Stimulated activated CD4-positive, alpha-beta T cell treated with anti-CD3 and anti-CD28 coated beads, Interleukin-4, amount 100 ng/mL, for 48 hours (primary cell): ENCODE data around the gene MACROD2.
"Not testable (repeated sequence)": the region's sequence is repeated elsewhere in the genome, so short reads cannot be mapped to it uniquely, and the experiment has no call there.

Experiments
- DNase-seq, 2 donors: peaks; one replicate each; pipeline ENCODE4 v3.0.0-alpha.2; 2020; ENCODE audit warnings: low read depth in 2 of 2

The MACROD2 gene

DNA sequence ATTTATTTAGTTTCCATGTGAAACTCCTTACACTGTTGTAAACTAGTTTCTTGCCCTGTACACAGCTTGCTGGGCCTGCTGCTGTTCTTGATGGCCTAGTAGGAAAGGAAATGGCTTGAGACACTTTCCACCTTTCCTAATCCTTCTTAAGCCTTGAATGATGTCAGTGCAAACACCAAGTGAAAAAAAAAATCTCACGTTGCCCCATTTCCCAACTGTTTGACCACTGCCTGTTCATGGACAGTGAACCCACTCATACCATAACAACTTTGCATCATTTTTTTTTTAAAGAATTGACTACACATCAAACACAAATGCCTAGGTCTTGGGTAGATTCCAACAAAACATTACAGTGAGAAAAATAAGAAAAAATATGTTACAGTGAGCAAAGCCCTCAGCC, 995.7 kb downstream of the MACROD2 start:
- no peak for DNase-seq

DNA sequence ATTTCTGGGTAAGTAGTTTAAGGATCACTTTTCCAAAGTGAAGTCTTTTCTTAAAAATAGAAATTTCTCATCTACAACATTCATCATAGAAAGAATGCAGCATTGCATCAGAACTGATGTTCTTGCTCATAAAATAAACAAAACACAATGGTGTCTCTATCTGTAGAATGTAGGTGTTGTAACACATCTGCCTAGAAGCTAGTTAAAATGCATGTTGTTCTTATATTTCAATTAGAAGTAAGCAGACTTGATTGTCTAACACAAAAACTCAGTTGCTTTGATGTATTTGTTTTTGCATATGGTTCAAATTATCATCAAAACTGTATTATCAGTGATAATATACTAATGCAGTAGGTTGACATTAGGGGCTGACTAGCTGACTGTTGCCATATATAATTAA, 996.8 kb downstream of the MACROD2 start:
- DNase-seq: no peak

DNA sequence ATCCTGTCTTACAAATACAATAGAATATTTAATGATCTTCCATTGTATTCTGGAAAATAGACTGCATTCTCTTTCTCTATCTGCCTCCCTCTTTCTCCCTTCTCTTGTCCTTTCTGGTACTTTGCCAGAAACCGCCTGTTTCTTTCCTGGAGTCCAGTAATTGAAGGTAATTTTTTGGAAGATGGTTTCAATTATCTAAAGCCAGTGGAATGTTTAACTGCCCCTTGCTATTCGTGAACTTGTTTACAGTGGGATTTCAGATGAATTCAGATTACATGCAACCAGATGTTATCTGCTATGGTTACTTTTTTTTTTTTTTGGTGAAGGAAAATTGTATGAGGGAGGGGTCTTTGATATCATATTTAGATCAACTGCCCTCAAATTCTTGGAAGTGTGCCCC, 997.6 kb downstream of the MACROD2 start:
- DNase-seq: no peak

DNA sequence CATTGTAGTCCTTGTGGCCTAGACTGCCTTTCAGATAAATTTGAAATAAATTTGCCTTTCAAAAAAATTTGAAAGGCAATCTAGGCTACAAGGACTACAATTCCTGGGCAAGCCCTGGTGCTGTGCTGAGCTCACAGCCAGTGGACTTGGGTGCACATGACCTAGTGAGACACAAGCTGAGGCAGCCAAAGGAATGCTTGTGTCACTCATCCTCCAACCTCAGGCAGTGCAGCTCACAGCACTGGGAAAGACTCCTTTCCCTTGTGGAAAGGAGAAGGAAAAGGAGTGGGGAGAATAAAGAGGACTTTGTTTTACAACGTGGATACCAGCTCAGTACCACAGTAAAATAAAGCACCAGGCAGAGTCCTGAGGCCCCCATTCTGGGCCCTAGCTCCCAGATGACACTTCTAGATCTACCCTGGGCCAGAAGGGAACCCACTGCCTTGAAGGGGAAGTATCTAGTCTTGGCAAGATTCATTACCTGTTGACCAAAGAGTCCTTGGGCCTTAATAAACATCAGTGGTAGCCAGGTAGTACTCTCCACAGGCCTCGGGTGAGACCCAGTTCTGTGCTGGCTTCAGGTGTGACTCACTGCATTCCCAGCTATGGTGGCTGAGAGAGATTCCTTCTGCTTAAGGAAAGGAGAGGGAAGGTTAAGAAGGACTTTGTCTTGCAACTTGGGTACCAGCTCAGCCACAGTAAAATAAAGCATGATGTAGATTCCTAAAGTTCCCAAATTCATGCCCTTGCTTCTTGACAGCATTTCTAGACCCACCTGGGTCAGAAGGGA, 1001.8 kb downstream of the MACROD2 start:
- DNase-seq: no peak

DNA sequence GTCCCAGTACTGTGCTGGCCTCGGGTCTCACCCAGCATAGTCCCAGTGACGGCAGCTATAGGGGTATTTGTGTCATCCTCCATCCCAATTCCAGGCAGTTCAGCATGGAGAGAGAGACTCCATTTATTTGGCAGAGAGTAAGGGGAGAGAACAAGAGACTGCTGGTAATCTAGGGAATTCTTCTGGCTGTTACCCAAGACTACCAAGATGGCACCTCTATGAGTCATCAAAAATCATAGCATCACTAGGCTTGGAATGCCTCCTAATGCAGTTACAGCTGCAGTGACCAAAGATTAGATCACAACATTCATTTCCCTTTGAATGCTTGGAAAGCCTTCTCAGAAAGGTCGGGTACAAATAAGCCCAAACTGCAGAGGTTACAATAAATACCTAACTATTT, 1002.5 kb downstream of the MACROD2 start:
- no peak for DNase-seq

DNA sequence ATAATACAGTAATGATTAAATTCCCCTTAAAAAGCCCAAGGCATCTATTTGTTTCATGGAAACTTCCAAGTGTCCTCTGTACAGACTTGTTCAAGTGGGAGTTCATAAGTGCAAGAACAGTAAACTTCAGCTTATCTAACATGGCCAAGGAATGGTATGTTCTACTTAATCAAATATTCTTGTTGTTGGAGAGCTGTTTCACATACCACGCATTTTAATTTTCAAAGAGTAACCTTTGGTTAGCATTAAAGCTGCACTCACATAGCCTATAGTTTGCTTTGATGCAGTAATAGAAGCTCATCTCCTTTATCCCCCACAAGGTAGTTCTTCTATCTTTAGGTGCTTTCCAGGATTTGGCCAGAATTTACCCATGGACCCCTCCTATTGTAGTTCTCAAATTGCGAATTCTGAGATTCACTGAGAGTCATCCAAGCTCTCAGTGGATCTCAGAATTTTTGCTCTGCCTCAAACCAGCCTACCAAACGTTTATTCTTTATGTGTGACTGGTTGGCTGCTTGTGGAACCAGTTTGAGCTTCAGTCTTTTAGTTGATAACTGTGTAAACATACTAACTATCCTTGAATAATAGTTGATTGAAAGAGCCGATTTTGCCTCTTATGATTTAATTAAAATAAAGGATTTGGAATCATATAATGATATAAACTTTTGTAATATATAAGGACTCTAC, 1010.1 kb downstream of the MACROD2 start:
- no peak for DNase-seq

DNA sequence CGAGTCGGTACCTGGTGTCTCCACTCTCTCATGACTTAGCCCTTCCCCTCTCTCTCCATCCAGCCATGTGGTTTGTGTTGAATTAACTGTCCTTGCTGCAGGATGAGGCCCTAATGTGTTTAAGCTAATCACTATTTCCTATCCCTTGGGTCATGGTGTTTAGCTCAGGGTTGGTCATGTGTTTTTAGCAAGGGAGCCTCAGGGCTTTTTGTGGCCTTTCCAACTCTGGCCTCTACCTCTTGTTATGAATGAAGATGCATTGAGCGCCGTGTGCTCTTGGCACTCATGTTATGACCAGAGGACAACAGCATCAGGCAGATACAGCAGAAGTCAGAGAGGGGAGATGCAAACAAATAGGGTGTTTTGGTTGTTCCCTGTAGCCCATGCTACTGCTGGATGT, 1016.3 kb downstream of the MACROD2 start:
- no peak for DNase-seq

DNA sequence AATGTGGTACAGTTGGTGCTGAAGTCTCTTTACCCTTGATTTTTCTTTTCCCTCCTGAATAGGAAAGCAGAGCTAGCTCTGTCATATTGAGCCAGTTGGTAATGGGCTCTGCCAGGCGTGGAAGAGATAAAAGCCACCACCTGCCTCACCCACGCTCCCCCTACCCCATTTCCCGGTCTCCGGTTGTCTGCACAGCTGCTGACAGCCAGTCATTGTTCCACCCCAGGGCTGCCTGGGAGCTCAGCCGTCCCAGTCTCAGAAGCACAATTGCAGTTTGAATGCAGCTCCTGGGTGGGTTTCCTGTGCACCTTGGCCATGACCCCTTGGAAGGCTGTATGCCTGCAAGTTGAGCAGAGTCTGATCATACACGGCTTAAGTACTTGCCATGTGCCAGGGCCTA, 1017.2 kb downstream of the MACROD2 start:
- DNase-seq: no peak

DNA sequence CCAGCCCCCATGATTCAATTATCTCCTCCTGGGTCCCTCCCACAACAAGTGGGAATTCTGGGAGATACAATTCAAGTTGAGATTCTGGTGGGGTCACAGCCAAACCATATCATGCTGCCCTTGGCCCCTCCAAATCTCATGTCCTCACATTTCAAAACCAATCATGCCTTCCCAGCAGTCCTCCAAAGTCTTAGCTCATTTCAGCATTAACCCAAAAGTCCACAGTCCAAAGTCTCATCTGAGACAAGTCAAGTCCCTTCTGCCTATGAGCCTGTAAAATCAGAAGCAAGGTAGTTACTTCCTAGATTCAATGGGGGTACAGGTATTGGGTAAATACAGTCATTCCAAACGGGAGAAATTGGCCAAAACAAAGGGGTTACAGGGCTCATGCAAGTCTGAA, 1021.6 kb downstream of the MACROD2 start:
- DNase-seq: not testable (repeated sequence)

DNA sequence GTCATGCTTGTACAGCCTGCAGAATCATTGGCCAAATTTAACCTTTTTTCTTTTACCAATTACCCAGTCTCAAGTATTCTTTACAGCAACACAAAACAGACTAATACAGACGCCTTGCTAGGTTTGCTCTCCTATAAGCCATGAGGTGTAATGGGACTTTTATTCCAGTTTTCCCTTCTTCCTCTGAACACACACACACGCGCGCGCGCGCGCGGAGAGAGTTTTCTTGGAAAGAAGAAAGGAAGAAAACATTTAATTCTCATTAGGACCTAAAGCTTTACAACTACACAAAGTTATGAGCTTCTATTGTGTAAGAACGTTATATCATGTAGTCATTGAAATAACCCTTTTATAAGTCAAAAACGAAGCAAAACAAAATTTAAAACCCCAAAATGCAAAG, 1023.6 kb downstream of the MACROD2 start:
- DNase-seq: no peak

DNA sequence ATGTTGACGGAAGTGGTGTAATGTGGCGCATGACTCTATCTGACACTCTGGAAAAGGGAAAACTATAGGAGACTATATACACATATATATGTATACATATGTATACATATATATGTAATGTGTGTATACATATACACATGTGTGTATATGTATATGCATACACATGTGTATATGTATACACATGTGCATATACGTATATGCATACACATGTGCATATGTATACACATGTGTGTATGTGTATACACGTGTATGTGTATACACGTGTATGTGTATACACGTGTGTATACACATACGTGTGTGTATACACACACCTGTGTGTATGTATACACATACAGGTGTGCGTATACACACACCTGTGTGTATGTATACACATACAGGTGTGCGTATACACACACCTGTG, 1025.5 kb downstream of the MACROD2 start:
- DNase-seq: no peak

DNA sequence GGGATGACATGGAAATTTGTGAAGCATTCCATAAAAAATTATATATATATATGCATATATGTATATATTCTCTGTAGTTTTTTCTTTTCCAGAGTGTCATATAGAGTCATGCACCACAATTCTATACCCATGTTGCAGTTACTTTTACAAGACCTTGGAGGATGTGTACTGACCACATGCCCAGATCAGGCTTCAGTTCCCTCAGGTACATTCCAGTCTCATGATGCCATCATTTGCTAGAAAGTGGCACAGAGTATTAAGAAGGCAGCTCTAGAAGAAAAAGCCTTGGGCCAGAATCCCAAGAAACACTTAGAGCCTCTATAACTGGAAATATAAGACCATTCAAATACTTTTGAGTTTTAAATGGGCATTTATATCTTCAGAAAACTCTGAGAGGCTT, 1027.6 kb downstream of the MACROD2 start:
- no peak for DNase-seq

DNA sequence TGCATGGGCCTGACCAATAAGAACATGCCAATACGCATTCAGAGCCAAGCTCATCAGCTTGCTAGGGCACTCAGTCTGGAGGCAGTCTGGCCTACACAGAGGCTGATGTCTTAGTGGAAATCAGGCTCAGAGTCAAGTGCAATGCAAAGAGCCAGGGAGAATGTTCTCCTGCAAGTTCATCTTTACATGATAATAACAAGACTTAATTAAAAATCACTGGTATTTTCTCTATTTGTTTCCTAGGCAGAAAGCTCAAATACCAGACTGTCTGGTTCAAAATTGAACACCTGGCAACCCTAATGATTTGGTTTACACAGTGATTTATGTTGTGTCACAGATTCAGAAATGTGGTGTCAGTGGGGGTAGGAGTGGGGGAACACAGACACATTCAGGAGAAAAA, 1031.4 kb downstream of the MACROD2 start:
- DNase-seq: no peak

DNA sequence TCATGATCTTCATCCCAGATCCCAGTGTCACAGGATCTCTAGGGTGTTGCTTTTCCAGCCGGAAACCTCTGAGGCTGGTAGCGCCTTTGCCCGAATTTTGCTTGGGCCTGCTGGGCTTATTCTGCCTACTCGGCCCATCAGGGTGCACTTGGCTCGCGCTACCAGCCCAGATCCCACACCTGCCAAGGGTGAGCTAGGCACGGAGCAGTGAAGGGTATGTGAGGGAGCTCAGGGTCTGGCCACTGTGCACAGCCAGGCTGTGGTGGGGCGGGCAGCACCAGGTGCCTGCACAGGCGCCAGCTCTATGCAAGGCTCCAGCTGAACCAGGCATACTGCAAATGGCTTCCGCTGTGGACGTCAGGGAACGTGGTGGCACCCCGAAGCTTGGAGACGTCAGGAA, 1035.5 kb downstream of the MACROD2 start:
- DNase-seq: no peak

DNA sequence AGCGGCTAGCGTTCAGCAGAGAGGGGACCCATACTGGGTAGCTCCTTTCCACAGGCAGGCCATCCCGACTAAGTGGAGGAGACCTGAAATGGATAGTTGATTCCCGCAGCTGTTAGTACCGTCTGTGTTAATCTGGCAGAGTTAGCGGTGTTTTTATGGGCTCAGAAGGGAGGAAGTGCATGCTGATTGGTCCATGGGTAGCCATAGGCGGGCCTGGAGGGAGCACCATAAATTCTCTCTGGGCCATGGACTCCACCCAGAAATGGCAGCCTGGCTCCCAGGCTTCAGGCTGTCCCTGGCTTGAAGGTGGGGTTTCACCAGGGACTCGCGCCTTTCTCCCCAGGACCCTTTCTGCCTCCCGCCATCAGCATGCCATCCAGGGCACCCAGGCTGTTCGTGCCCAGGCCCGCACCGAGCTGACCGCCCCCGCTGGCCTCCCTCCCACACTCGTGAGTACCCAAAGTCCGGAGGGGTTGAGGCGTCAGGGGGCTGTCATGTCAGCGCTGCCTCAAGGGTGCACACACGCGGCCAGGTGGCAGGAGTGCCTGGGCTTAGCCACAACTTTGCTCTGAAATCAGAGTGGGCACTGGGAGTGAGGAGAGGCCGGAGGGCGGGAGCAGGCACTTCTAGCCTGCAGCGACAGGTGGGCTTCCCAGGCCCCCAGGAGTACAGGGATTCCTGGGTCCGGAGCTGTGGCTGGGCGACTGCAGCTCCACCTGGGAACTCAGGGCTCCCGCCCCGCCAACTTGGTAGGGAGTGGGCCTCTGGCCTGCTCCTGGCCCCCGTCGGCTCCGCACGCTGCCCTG, 1036.4 kb downstream of the MACROD2 start:
- no peak for DNase-seq

DNA sequence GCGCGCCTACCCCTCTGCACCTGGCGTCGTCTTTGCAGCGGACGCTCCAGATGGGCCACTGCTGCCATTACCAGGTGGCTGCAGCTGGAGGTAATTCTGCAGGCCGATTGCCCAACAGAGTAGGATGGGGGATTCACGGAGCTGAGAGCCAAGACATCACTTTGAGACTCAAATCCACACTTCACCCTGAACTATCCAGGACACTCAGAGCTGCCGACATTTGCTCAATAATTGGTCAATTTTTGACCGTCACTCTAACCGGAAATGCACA, 1037.0 kb downstream of the MACROD2 start:
- no peak for DNase-seq

DNA sequence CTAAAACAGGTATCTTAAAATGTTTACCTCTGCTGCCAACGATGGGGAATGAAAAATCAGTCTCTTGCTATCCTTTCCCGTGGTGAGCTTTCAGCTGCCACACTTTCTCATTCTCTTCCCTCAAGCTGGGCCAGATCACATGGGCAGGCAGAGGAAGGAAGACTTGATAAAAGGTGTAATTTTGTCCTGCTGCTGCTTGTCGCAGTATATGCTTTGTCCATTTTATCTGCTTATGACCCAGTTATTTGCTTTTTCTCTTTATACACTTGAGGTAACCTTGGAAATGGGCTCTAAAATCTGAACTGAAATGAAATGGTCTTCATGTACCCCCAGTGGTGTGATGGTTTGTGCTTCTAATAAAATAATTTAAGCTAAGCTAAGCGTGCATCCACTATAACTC, 1038.0 kb downstream of the MACROD2 start:
- DNase-seq: no peak

DNA sequence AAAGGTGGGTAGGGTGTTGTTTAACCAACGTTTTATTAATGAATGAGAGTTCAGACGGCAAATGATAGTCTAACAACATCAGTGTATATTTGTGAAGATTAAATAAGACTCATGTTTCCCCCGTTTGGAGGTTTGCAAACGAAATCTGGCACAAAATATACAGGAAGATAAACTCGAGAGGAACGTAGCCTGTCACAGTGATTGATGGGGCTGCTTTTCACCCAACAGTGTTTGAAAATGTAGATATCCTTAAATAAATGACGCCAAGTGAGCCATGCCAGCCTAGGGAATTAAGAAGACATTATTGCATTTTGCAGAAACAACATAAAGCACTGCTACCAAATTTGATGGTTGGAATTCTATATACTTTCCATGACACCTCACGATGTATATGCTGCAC, 1038.6 kb downstream of the MACROD2 start:
- no peak for DNase-seq

DNA sequence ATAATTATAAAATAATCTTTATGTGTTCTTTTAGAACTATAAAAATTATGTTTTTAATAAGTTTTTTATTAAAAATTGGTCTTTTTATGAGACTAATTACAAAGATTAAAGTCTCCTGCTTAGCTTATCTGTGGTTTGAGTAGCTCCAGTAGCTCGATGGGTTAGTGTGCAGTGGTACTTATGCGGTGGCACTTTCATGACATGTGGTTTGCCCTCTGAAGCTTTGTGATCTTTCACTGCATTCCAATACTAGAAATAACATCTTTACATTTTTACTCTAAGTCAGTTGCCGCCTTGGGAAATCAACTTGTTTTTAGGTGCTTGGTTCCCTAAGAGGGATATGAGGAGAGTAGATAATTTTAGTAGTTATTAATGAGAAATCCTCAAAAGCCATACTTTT, 1041.6 kb downstream of the MACROD2 start:
- no peak for DNase-seq

DNA sequence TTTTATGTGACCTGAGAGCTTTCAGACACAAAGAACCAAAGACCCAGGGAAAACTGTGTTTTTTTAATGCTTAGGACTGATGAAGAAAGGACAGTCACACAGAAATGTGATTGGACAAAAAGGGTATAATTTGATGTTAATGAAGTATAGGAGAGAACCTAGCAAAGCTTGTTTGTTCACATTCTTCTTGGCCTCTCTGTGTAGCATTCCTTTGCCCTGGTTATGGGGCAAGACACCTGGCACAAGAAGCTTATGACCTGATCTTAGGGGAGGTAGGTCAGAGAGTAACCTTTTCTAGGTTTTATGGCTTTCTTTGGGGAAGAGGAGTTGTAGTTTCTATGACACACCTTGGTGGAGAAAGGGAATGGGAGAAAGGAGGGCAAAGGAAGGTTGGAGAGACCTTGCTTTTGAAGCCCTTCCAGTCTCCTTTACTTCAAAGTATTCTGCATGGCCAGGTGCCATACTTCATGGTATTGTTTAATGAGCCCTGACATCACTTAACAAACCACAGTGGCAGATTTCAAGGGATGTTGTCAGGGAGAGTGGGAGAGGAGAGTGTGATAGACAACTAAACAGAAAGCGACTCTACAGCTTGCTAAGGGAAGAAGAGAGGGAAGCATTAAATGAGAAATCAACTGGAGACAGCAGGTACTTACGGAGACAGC, 1043.9 kb downstream of the MACROD2 start:
- no peak for DNase-seq

DNA sequence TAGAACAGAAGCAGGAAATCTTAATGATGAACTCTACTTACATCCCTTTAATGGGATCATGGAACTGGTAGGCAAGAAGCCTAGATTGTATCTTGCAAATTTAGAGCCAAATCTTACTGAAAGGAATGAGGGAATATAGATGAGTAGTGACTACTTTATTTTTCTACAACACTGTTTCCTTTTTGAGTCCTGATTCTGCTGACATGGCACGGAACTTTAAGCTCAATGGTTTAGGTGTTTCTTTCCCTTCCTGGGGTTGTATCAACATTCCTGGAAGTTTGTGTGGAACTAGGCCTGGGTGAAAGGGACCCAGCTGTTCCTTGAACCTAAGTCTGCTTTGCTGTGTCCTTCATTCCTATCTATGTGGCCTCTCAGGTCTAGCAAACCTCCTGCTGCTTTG, 1047.4 kb downstream of the MACROD2 start:
- no peak for DNase-seq

DNA sequence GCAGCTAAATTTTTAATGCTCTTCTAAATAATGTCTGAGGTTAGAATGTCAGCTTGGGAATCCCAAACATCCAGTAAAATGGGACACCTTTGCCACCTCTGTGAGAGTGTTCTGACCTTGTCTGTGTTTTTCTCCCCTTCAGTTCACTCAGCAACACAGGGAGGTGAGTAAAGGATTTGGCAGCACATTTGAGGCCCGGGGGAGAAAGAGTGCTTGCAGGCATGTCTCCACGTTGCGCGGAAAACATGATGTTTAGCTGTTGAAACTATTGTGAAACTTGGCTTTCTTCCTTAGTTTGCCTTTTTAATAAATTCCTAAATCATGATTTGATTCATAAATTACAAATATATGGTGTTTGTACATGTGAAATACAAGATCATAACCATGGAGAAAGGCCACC, 1049.9 kb downstream of the MACROD2 start:
- DNase-seq: no peak

DNA sequence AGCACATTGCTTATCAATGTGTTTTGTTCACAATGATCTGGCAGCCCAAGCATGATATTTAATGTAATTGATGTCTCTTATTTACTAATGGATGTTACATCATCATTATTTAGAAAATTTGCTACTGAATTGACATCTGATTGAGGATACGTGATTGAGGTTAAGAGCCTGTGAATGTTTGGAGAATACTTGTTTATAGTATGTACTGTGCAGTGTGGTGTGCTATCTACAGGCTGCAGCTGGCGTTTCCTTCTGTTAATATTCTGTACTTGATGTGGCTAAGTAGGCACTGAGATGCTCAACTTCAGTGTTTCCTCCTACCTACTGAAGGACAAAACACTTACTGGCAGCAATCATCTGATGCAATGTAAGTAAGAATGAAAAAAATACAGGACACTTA, 1051.7 kb downstream of the MACROD2 start:
- no peak for DNase-seq
